Caco-2 (cell line): ENCODE measurements around the gene APAF1. TPM values are rescaled to one million over a fixed set of nuclear protein-coding genes. Genes with fewer than 3 reads are reported as not detected.

Source experiments
- BruUV-seq: library from RNA; stranded (reverse); fragments of 400-500 nt; replicated peaks from 2 replicates; lab custom pipeline; 2021; lab: Mats Ljungman, UMichigan
- CTCF ChIA-PET: fragments of 300-600 bp; sonication (Branson Sonifier 250); formaldehyde crosslinking; loops from one replicate; lab custom pipeline; 2022; ENCODE audit warnings: antibody characterized with exemption; lab: Charles Lee
- POLR2A ChIA-PET: fragments of 300-600 bp; sonication (Branson Sonifier 250); formaldehyde crosslinking; loops from one replicate; lab custom pipeline; 2022; ENCODE audit warnings: antibody characterized with exemption; lab: Charles Lee
- DNase-seq, 2 experiments: peaks; one replicate each; pipeline versions ENCODE4 v3.0.0 to v3.0.0-alpha.2; 2020 to 2022
- H3K27me3 ChIP-seq: replicated peaks from 2 replicates; pipeline ENCODE4 v1.6.0; 2011; ENCODE audit warnings: low read length; ENCODE audit not compliant: control insufficient read depth, insufficient read depth
- H3K36me3 ChIP-seq: 2 replicates; pipeline ENCODE4 v1.5.1; 2011; ENCODE audit warnings: low read length; ENCODE audit not compliant: control insufficient read depth, insufficient read depth
- H3K4me1 ChIP-seq: fragments of 250-450 bp; sonication (Bioruptor Pico); 2 replicates; pipeline ENCODE4 v1.5.1; 2020; ENCODE audit warnings: mild to moderate bottlenecking
- H3K4me3 ChIP-seq: 2 replicates; pipeline ENCODE4 v1.5.1; 2011; ENCODE audit warnings: low read depth, mild to moderate bottlenecking, control low read depth, low read length
- H3K9me3 ChIP-seq: fragments of 250-450 bp; sonication (Bioruptor Pico); 2 replicates; pipeline ENCODE4 v1.5.1; 2020; ENCODE audit warnings: mild to moderate bottlenecking, moderate library complexity
- H3K27ac Mint-ChIP-seq: one replicate; pipeline ENCODE4 v1.8.0; 2022; ENCODE audit warnings: mixed read lengths; ENCODE audit not compliant: unreplicated experiment
- H3K27me3 Mint-ChIP-seq: one replicate; pipeline ENCODE4 v1.8.0; 2022; ENCODE audit warnings: mixed read lengths; ENCODE audit not compliant: insufficient read depth, unreplicated experiment
- H3K36me3 Mint-ChIP-seq: one replicate; pipeline ENCODE4 v1.8.0; 2022; ENCODE audit warnings: mild to moderate bottlenecking, mixed read lengths; ENCODE audit not compliant: insufficient read depth, unreplicated experiment
- H3K4me1 Mint-ChIP-seq: one replicate; pipeline ENCODE4 v1.8.0; 2022; ENCODE audit warnings: low read depth, mixed read lengths; ENCODE audit not compliant: unreplicated experiment
- H3K4me3 Mint-ChIP-seq: one replicate; pipeline ENCODE4 v1.8.0; 2022; ENCODE audit warnings: mild to moderate bottlenecking, moderate library complexity, mixed read lengths; ENCODE audit not compliant: unreplicated experiment
- H3K9me3 Mint-ChIP-seq: one replicate; pipeline ENCODE4 v1.8.0; 2022; ENCODE audit warnings: mixed read lengths; ENCODE audit not compliant: unreplicated experiment
- CTCF ChIP-seq, 2 experiments: fragments of 200-600 bp in 1 of 2; IDR thresholded peaks; 1 replicate in 1 of 2; 2 replicates in 1 of 2; pipeline versions ENCODE4 v1.5.1 to v1.8.0; 2011 to 2022; ENCODE audit warnings: antibody characterized with exemption in 1 of 2, control low read depth in 1 of 2, inconsistent platforms in 1 of 2, low read depth in 1 of 2, low read length in 1 of 2, mild to moderate bottlenecking in 1 of 2, moderate library complexity in 1 of 2; ENCODE audit not compliant: insufficient read depth in 1 of 2, severe bottlenecking in 1 of 2, unreplicated experiment in 1 of 2
- intact Hi-C: fragments of 100-400 bp; cut with micrococcal nuclease; formaldehyde crosslinking; loops from one replicate; pipeline ENCODE4 v1.10.0; 2022; ENCODE audit not compliant: unreplicated experiment
- total RNA-seq: library from RNA; stranded (reverse); gene quantifications from 2 replicates; pipeline ENCODE4 v1.2.3, GENCODE V29; 2022

APAF1 gene
- total RNA-seq, 1 experiment from 2014 or later: 13.4 TPM

GRCh38 chr12:98679611-98680005, 34.5 kb downstream of the APAF1 start:
- H3K36me3 ChIP-seq: no peaks in the 10 kb centered on the region
- no peak for DNase-seq
- Mint-ChIP-seq H3K36me3 (peaks cover 22% of the 10 kb centered on the region), H3K27me3 (no peaks in the 10 kb centered on the region), H3K4me3 (no peak overlapping the region), H3K27ac (no peak overlapping the region), H3K9me3 (no peaks in the 10 kb centered on the region), H3K4me1 (no peaks in the 10 kb centered on the region)
- H3K4me3 ChIP-seq: no peak overlapping the region
- H3K9me3 ChIP-seq: no peaks in the 10 kb centered on the region
- ChIA-PET CTCF (no interaction called here), POLR2A (no interaction called here)
- no peaks in the 10 kb centered on the region for H3K27me3 ChIP-seq
- no peak for TF ChIP-seq CTCF (IDR thresholded peaks at IDR 0.05; ENCODE audit: insufficient read depth in 1 of 2, low read depth in 1 of 2, low read length in 1 of 2, severe bottlenecking in 1 of 2, unreplicated experiment in 1 of 2)
- intact Hi-C loops: no loop called here
- H3K4me1 ChIP-seq: no peaks in the 10 kb centered on the region
- BruUV-seq: no TSS peak

DNA sequence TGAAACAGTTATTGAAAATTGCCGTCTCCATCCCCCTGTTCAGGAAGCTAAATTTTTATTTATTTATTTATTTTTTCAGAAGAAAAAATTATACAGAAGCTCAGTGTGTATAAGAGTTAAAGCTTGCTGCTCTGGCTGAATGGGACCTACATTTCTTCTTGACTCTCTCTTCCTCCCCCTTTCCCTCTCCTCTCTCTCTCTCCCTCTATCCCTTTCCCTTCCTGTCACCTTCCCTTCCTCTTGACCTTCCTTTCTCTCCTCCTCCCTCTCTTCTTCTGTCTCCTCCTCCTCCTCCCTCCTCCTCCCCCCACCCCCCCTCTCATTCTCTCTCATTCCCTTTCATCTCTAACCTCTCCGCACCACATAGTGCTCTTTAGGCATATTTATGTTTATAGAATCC, 39.1 kb downstream of the APAF1 start:
- ChIA-PET CTCF (no interaction called here), POLR2A (no interaction called here)
- Mint-ChIP-seq H3K4me1 (no peaks in the 10 kb centered on the region), H3K27ac (no peak overlapping the region), H3K36me3 (peaks cover 14% of the 10 kb centered on the region), H3K9me3 (no peaks in the 10 kb centered on the region), H3K27me3 (no peaks in the 10 kb centered on the region), H3K4me3 (no peak overlapping the region)
- BruUV-seq: no TSS peak
- no peaks in the 10 kb centered on the region for H3K27me3 ChIP-seq
- H3K36me3 ChIP-seq: no peaks in the 10 kb centered on the region
- intact Hi-C loops: no loop called here
- DNase-seq: no peak
- H3K4me3 ChIP-seq: no peak overlapping the region
- H3K9me3 ChIP-seq: no peaks in the 10 kb centered on the region
- TF ChIP-seq CTCF (IDR thresholded peaks at IDR 0.05; ENCODE audit: insufficient read depth in 1 of 2, low read depth in 1 of 2, low read length in 1 of 2, severe bottlenecking in 1 of 2, unreplicated experiment in 1 of 2): no peak
- no peaks in the 10 kb centered on the region for H3K4me1 ChIP-seq

GRCh38 chr12:98686603-98687002, 41.5 kb downstream of the APAF1 start:
- ChIA-PET CTCF (no interaction called here), POLR2A (no interaction called here)
- Mint-ChIP-seq H3K36me3 (peaks cover 7% of the 10 kb centered on the region), H3K9me3 (no peaks in the 10 kb centered on the region), H3K27me3 (no peaks in the 10 kb centered on the region), H3K4me1 (no peaks in the 10 kb centered on the region), H3K4me3 (no peak overlapping the region), H3K27ac (no peak overlapping the region)
- Histone ChIP-seq H3K4me3 (no peak overlapping the region), H3K4me1 (no peaks in the 10 kb centered on the region), H3K36me3 (no peaks in the 10 kb centered on the region), H3K27me3 (no peaks in the 10 kb centered on the region), H3K9me3 (no peaks in the 10 kb centered on the region)
- intact Hi-C loops: no loop called here
- no peak for DNase-seq
- BruUV-seq: no TSS peak
- TF ChIP-seq CTCF (IDR thresholded peaks at IDR 0.05; ENCODE audit: insufficient read depth in 1 of 2, low read depth in 1 of 2, low read length in 1 of 2, severe bottlenecking in 1 of 2, unreplicated experiment in 1 of 2): no peak
